HepG2 (cell line): ENCODE measurements around the gene TNKS1BP1. TPM values are rescaled to one million over a fixed set of nuclear protein-coding genes. Genes with fewer than 3 reads are reported as not detected.

Experiments
- ARNT2 ChIP-seq: sonication (generic); formaldehyde crosslinking; IDR thresholded peaks from 2 replicates; pipeline ENCODE4 v1.8.0; 2022; ENCODE audit warnings: mild to moderate bottlenecking, low read depth, missing genetic modification reagents, moderate library complexity
- FOXK2 ChIP-seq: fragments of 450-650 bp; IDR thresholded peaks from 2 replicates; pipeline ENCODE4 v1.6.1; 2016
- GATAD1 ChIP-seq: IDR thresholded peaks from 2 replicates; pipeline ENCODE4 v1.6.1; 2016; ENCODE audit warnings: missing genetic modification reagents, missing compliant biosample characterization
- MXD4 ChIP-seq: IDR thresholded peaks from 2 replicates; pipeline ENCODE4 v1.6.1; 2016; ENCODE audit warnings: mild to moderate bottlenecking, missing biosample characterization, missing genetic modification reagents
- NFAT5 ChIP-seq: sonication (generic); formaldehyde crosslinking; IDR thresholded peaks from 2 replicates; pipeline ENCODE4 v1.4.0; 2020; ENCODE audit warnings: missing genetic modification reagents
- NR0B2 ChIP-seq: sonication (generic); formaldehyde crosslinking; IDR thresholded peaks from 2 replicates; pipeline ENCODE4 v1.4.0; 2020; ENCODE audit warnings: mild to moderate bottlenecking, missing genetic modification reagents
- ZNF331 ChIP-seq: sonication (generic); formaldehyde crosslinking; IDR thresholded peaks from 2 replicates; pipeline ENCODE4 v1.4.0; 2020; ENCODE audit warnings: missing genetic modification reagents
- polyA plus RNA-seq, 8 experiments: library from polyadenylated mRNA; depleted of rRNA in 3 of 8; stranded (reverse) in 7 of 8; unstranded in 1 of 8; fragments of >200 nt; fragmentation: Illumina TruSeq in 4 of 8; extraction: Trizol in 4 of 8; gene quantifications; 2 replicates each; pipeline versions ENCODE4 v1.2.1 to v1.2.3, GENCODE V29; 2011 to 2016; ENCODE audit warnings: low read depth in 4 of 8, missing spikeins in 1 of 8, mixed read lengths in 1 of 8; ENCODE audit not compliant: insufficient read depth in 1 of 8
- total RNA-seq, 5 experiments: library from RNA; depleted of rRNA; stranded (reverse); fragments of >200 nt; fragmentation: Illumina TruSeq; extraction: Trizol; gene quantifications; 2 replicates each; pipeline ENCODE4 v1.2.3, GENCODE V29; 2016; ENCODE audit warnings: low read depth in 1 of 5
- TF ChIP-seq, protein P1 (sequence below): sonication (generic); formaldehyde crosslinking; IDR thresholded peaks from 2 replicates; pipeline ENCODE4 v1.4.0; 2020; ENCODE audit warnings: mild to moderate bottlenecking, missing genetic modification reagents, borderline replicate concordance
- TF ChIP-seq, protein P2 (sequence below): sonication (generic); formaldehyde crosslinking; IDR thresholded peaks from 2 replicates; pipeline ENCODE4 v1.4.0; 2020; ENCODE audit warnings: mild to moderate bottlenecking, missing genetic modification reagents
- TF ChIP-seq, protein P3 (sequence below): sonication (generic); formaldehyde crosslinking; IDR thresholded peaks from 2 replicates; pipeline ENCODE4 v1.4.0; 2020; ENCODE audit warnings: missing genetic modification reagents, borderline replicate concordance

The TNKS1BP1 gene
- total and polyA plus RNA-seq, 2 of the 13 experiments (the other 11 are each of a cell fraction or from before 2014, with no cell fraction given) = 13.7 to 15.0 TPM

GRCh38 chr11:57335343-57336110, 10.8 kb upstream of the TNKS1BP1 start, which contains the start of gene SSRP1 (continued):
- no peak for TF ChIP-seq ARNT2 (CRISPR knock-in tag)
- peak; percentile 67 for TF ChIP-seq FOXK2
- no peak for TF ChIP-seq MXD4
- TF ChIP-seq NFAT5 (CRISPR knock-in tag) = no peak
- TF ChIP-seq ZNF331 (CRISPR knock-in tag) = peak; percentile 78
- TF ChIP-seq, protein P1, sequence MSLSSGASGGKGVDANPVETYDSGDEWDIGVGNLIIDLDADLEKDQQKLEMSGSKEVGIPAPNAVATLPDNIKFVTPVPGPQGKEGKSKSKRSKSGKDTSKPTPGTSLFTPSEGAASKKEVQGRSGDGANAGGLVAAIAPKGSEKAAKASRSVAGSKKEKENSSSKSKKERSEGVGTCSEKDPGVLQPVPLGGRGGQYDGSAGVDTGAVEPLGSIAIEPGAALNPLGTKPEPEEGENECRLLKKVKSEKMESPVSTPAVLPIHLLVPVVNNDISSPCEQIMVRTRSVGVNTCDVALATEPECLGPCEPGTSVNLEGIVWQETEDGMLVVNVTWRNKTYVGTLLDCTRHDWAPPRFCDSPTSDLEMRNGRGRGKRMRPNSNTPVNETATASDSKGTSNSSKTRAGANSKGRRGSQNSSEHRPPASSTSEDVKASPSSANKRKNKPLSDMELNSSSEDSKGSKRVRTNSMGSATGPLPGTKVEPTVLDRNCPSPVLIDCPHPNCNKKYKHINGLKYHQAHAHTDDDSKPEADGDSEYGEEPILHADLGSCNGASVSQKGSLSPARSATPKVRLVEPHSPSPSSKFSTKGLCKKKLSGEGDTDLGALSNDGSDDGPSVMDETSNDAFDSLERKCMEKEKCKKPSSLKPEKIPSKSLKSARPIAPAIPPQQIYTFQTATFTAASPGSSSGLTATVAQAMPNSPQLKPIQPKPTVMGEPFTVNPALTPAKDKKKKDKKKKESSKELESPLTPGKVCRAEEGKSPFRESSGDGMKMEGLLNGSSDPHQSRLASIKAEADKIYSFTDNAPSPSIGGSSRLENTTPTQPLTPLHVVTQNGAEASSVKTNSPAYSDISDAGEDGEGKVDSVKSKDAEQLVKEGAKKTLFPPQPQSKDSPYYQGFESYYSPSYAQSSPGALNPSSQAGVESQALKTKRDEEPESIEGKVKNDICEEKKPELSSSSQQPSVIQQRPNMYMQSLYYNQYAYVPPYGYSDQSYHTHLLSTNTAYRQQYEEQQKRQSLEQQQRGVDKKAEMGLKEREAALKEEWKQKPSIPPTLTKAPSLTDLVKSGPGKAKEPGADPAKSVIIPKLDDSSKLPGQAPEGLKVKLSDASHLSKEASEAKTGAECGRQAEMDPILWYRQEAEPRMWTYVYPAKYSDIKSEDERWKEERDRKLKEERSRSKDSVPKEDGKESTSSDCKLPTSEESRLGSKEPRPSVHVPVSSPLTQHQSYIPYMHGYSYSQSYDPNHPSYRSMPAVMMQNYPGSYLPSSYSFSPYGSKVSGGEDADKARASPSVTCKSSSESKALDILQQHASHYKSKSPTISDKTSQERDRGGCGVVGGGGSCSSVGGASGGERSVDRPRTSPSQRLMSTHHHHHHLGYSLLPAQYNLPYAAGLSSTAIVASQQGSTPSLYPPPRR (CRISPR knock-in tag) = no peak
- TF ChIP-seq, protein P2, sequence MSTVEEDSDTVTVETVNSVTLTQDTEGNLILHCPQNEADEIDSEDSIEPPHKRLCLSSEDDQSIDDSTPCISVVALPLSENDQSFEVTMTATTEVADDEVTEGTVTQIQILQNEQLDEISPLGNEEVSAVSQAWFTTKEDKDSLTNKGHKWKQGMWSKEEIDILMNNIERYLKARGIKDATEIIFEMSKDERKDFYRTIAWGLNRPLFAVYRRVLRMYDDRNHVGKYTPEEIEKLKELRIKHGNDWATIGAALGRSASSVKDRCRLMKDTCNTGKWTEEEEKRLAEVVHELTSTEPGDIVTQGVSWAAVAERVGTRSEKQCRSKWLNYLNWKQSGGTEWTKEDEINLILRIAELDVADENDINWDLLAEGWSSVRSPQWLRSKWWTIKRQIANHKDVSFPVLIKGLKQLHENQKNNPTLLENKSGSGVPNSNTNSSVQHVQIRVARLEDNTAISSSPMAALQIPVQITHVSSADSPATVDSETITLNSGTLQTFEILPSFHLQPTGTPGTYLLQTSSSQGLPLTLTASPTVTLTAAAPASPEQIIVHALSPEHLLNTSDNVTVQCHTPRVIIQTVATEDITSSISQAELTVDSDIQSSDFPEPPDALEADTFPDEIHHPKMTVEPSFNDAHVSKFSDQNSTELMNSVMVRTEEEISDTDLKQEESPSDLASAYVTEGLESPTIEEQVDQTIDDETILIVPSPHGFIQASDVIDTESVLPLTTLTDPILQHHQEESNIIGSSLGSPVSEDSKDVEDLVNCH (CRISPR knock-in tag) = no peak
- TF ChIP-seq GATAD1 = peak; percentile 92
- TF ChIP-seq, protein P3, sequence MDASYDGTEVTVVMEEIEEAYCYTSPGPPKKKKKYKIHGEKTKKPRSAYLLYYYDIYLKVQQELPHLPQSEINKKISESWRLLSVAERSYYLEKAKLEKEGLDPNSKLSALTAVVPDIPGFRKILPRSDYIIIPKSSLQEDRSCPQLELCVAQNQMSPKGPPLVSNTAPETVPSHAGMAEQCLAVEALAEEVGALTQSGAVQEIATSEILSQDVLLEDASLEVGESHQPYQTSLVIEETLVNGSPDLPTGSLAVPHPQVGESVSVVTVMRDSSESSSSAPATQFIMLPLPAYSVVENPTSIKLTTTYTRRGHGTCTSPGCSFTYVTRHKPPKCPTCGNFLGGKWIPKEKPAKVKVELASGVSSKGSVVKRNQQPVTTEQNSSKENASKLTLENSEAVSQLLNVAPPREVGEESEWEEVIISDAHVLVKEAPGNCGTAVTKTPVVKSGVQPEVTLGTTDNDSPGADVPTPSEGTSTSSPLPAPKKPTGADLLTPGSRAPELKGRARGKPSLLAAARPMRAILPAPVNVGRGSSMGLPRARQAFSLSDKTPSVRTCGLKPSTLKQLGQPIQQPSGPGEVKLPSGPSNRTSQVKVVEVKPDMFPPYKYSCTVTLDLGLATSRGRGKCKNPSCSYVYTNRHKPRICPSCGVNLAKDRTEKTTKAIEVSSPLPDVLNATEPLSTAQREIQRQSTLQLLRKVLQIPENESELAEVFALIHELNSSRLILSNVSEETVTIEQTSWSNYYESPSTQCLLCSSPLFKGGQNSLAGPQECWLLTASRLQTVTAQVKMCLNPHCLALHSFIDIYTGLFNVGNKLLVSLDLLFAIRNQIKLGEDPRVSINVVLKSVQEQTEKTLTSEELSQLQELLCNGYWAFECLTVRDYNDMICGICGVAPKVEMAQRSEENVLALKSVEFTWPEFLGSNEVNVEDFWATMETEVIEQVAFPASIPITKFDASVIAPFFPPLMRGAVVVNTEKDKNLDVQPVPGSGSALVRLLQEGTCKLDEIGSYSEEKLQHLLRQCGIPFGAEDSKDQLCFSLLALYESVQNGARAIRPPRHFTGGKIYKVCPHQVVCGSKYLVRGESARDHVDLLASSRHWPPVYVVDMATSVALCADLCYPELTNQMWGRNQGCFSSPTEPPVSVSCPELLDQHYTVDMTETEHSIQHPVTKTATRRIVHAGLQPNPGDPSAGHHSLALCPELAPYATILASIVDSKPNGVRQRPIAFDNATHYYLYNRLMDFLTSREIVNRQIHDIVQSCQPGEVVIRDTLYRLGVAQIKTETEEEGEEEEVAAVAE (CRISPR knock-in tag) = peak; percentile 43; the same call in 1 of the 2 replicates
- TF ChIP-seq NR0B2 (CRISPR knock-in tag) = no peak
